HEK293T (cell line): ENCODE measurements around the gene GRIK2.

Experiments
- CTCF ChIA-PET: fragments of 350-600 bp; formaldehyde crosslinking; extraction: SDS; loops from one replicate; lab custom pipeline; 2021; ENCODE audit warnings: antibody characterized with exemption, inconsistent platforms; lab: Yijun Ruan, JAX
- POLR2A ChIA-PET: fragments of 350-600 bp; formaldehyde crosslinking; extraction: SDS; loops from one replicate; lab custom pipeline; 2020; ENCODE audit warnings: antibody characterized with exemption, inconsistent platforms; lab: Yijun Ruan, JAX
- DNase-seq: peaks from one replicate; pipeline ENCODE4 v3.0.0; 2012; ENCODE audit warnings: mixed read lengths; ENCODE audit errors: extremely low spot score
- ARNT ChIP-seq: fragments of 450-650 bp; IDR thresholded peaks from 2 replicates; pipeline ENCODE4 v1.6.1; 2017; ENCODE audit warnings: mild to moderate bottlenecking
- BHLHE40 ChIP-seq: fragments of 450-650 bp; IDR thresholded peaks from 2 replicates; pipeline ENCODE4 v1.6.1; 2016; ENCODE audit warnings: mild to moderate bottlenecking, moderate library complexity, borderline replicate concordance
- CTBP1 ChIP-seq: fragments of 450-650 bp; IDR thresholded peaks from 2 replicates; pipeline ENCODE4 v1.6.1; 2016; ENCODE audit warnings: borderline replicate concordance
- ELF4 ChIP-seq: fragments of 450-650 bp; IDR thresholded peaks from 2 replicates; pipeline ENCODE4 v1.6.1; 2017; ENCODE audit warnings: antibody characterized with exemption
- FOXA1 ChIP-seq: fragments of 450-650 bp; IDR thresholded peaks from 2 replicates; pipeline ENCODE4 v1.6.1; 2016; ENCODE audit warnings: mild to moderate bottlenecking
- FOXK2 ChIP-seq: fragments of 450-650 bp; IDR thresholded peaks from 2 replicates; pipeline ENCODE4 v1.6.1; 2016; ENCODE audit warnings: mild to moderate bottlenecking
- FOXM1 ChIP-seq: fragments of 450-650 bp; IDR thresholded peaks from 2 replicates; pipeline ENCODE4 v1.6.1; 2017; ENCODE audit warnings: mild to moderate bottlenecking, borderline replicate concordance
- HDGF ChIP-seq: fragments of 450-650 bp; IDR thresholded peaks from 2 replicates; pipeline ENCODE4 v1.6.1; 2017; ENCODE audit warnings: antibody characterized with exemption, borderline replicate concordance
- L3MBTL2 ChIP-seq: fragments of 450-650 bp; conservative IDR thresholded peaks from 2 replicates; pipeline ENCODE4 v1.6.1; 2016; ENCODE audit warnings: mild to moderate bottlenecking
- LEF1 ChIP-seq: fragments of 450-650 bp; IDR thresholded peaks from 2 replicates; pipeline ENCODE4 v1.6.1; 2017; ENCODE audit warnings: mild to moderate bottlenecking, borderline replicate concordance
- NFRKB ChIP-seq: fragments of 450-650 bp; IDR thresholded peaks from 2 replicates; pipeline ENCODE4 v1.6.1; 2016; ENCODE audit warnings: mild to moderate bottlenecking, moderate library complexity
- SP1 ChIP-seq: fragments of 450-650 bp; IDR thresholded peaks from 2 replicates; pipeline ENCODE4 v1.6.1; 2017
- SUZ12 ChIP-seq: fragments of 450-650 bp; IDR thresholded peaks from 2 replicates; pipeline ENCODE4 v1.6.1; 2016; ENCODE audit warnings: mild to moderate bottlenecking
- TARDBP ChIP-seq: fragments of 450-650 bp; IDR thresholded peaks from 2 replicates; pipeline ENCODE4 v1.6.1; 2016
- ZNF384 ChIP-seq: fragments of 450-650 bp; IDR thresholded peaks from 2 replicates; pipeline ENCODE4 v1.6.1; 2016
- TF ChIP-seq, protein P1 (sequence below): fragments of 450-650 bp; IDR thresholded peaks from 2 replicates; pipeline ENCODE4 v1.6.1; 2016

Gene GRIK2

DNA sequence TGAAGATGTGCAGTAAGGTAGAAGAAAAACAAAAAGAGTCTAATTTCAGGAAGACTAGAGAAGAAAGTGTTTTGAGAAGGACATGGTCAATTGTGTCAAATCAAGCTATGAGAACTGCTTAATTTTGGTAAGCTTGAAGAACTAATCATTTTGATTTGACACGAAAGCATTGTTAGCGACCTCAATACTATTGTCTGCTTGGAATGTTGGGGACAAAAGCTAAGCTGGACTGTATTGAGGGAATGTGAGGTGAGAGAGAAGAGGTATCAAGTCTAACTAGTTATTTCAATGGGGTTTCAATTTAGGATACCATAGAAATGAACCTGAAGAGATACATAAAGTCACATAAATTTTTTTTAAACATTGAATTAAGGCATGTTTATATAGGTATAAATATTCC is 309.8 kb downstream of the GRIK2 start:
- ChIA-PET CTCF (no interaction called here), POLR2A (no interaction called here)
- DNase-seq, result no peak
- TF ChIP-seq NFRKB (no peak), BHLHE40 (no peak), HDGF (no peak), TARDBP (no peak), ARNT (no peak), FOXM1 (no peak), CTBP1 (no peak), L3MBTL2 (no peak), SP1 (no peak), FOXK2 (no peak), LEF1 (no peak), SUZ12 (no peak)
- TF ChIP-seq, protein P1, sequence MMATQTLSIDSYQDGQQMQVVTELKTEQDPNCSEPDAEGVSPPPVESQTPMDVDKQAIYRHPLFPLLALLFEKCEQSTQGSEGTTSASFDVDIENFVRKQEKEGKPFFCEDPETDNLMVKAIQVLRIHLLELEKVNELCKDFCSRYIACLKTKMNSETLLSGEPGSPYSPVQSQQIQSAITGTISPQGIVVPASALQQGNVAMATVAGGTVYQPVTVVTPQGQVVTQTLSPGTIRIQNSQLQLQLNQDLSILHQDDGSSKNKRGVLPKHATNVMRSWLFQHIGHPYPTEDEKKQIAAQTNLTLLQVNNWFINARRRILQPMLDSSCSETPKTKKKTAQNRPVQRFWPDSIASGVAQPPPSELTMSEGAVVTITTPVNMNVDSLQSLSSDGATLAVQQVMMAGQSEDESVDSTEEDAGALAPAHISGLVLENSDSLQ, result no peak

DNA sequence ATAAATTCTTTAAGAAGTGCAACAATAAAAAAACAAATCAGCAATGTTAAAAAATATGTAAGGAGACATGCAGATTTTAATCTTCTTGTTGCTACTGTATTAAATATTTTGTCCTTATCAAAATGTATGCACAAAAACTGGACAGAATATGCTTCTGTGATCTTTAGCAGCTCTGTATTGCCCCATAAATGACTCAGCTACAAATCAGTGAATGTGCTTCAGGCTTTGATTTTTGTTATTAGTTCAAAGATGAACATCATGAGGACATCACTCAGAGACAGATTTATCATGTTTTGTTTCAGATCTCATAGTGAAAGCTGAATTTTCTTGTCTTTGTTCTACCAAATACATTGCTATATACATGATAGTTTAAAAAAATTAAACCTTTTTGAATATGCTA is 312.4 kb downstream of the GRIK2 start:
- TF ChIP-seq LEF1, result no peak
- no peak for TF ChIP-seq SP1
- TF ChIP-seq, protein P1, result no peak
- no peak for TF ChIP-seq ZNF384
- TF ChIP-seq FOXM1, result no peak
- TF ChIP-seq BHLHE40, result no peak
- no peak for TF ChIP-seq HDGF
- no peak for TF ChIP-seq ARNT
- no peak for TF ChIP-seq TARDBP
- TF ChIP-seq SUZ12, result no peak
- no peak for TF ChIP-seq NFRKB
- no peak for TF ChIP-seq ELF4
- no peak for TF ChIP-seq FOXA1
- no peak for TF ChIP-seq L3MBTL2
- no peak for TF ChIP-seq CTBP1
- no peak for TF ChIP-seq FOXK2
- no peak for DNase-seq
- POLR2A ChIA-PET, result no interaction called here
- CTCF ChIA-PET, result no interaction called here

DNA sequence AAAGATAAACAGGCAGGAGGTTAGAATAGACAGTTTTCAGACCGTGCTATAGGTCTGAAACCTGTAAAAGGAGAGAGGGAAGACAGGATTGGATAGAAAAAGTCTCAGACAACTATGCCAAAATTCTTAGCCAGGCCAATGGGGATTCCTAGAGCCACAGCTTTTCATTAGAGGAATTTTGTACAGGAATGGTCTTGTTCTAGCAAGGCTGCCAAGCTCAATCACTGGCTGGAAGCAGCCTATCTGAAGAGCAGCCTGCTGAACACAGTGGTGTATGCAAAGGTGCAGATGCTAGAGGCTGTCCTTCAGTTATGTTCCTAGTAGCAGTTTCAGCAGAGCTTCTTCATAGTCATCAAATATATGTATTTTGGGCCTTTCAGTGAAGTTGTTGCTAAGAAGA is 313.1 kb downstream of the GRIK2 start:
- TF ChIP-seq L3MBTL2, result no peak
- DNase-seq, result no peak
- CTCF ChIA-PET, result no interaction called here
- POLR2A ChIA-PET, result no interaction called here

DNA sequence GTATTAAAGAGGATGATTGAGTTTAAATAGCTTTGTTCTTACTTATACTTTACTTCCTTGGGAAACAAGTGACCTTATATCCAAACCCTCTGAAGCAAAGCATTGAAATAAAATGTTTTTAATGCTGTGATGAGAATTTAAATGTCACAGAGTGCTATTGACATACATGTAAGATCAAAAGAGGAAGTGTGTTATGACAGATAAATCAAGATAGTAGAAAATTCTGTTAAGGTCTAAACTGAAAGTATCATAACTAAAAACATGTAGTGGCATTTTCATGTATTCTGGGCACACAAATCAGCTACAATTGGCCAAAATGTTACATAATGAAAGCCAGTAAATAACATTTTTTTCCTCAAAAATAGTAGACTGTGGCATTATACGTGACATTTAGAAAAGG is 318.0 kb downstream of the GRIK2 start:
- TF ChIP-seq HDGF, result no peak
- ChIA-PET POLR2A (no interaction called here), CTCF (no interaction called here)
- no peak for DNase-seq

DNA sequence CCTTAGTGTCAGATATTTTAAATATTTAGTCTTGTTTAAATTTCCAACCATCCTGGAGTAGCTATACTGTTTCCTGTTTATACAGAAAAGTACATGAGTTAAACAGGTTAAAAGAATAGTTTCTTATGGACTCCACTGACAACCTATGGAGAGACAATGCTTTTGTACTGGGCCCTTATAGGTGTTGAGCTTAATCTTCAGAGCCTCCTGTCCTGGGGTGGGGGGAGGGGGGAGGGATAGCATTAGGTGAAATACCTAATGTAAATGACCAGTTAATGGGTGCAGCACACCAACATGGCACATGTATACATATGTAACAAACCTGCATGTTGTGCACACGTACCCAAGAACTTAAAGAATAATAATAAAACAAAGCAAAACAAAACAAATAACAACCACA is 322.9 kb downstream of the GRIK2 start:
- ChIA-PET CTCF (no interaction called here), POLR2A (no interaction called here)
- no peak for TF ChIP-seq FOXA1
- TF ChIP-seq ZNF384, result no peak
- TF ChIP-seq BHLHE40, result no peak
- no peak for TF ChIP-seq SUZ12
- TF ChIP-seq FOXM1, result no peak
- no peak for TF ChIP-seq FOXK2
- TF ChIP-seq ELF4, result no peak
- no peak for TF ChIP-seq NFRKB
- TF ChIP-seq TARDBP, result no peak
- TF ChIP-seq HDGF, result no peak
- TF ChIP-seq LEF1, result no peak
- TF ChIP-seq ARNT, result no peak
- TF ChIP-seq, protein P1, result no peak
- TF ChIP-seq L3MBTL2, result no peak
- no peak for TF ChIP-seq SP1
- TF ChIP-seq CTBP1, result no peak
- no peak for DNase-seq

DNA sequence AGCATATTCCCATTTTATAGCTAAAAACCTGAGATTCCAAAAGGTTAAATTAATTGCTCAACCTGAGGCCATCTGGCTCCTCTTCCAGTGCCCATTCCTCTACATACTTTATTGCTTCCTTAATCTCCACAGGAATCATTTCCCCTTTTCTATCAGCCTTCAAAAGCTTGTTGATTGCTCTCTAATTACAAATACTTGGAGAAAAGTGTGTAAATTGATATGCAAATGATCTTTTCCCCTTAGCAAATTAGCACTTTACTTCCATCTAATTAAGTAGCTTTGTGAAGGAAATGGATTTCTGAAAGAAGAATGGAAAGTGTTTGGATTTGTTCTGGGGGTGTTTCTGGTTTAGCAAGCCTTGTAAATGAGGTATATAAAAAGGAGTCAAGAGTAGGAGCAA is 323.3 kb downstream of the GRIK2 start:
- no peak for DNase-seq
- ChIA-PET POLR2A (no interaction called here), CTCF (no interaction called here)
- no peak for TF ChIP-seq CTBP1
- TF ChIP-seq BHLHE40, result no peak
- TF ChIP-seq FOXA1, result no peak
- TF ChIP-seq ELF4, result no peak
- TF ChIP-seq FOXM1, result no peak
- TF ChIP-seq, protein P1, result no peak
- TF ChIP-seq LEF1, result no peak
- no peak for TF ChIP-seq NFRKB
- no peak for TF ChIP-seq SUZ12
- no peak for TF ChIP-seq ARNT
- TF ChIP-seq HDGF, result no peak
- no peak for TF ChIP-seq ZNF384
- no peak for TF ChIP-seq FOXK2
- no peak for TF ChIP-seq L3MBTL2
- no peak for TF ChIP-seq TARDBP
- no peak for TF ChIP-seq SP1
